GM13976 (cell line): ENCODE data around the gene AP3S2.
"Not testable (repeated sequence)": the region's sequence is repeated elsewhere in the genome, so short reads cannot be mapped to it uniquely, and the experiment has no call there.

Source experiments
- DNase-seq: peaks from one replicate; pipeline ENCODE4 v3.0.0; 2012; ENCODE audit warnings: low spot score
- in situ Hi-C: fragments of 300-500 bp; cut with MboI; formaldehyde crosslinking; loops from one replicate; pipeline ENCODE4 v1.12.0; 2022; ENCODE audit warnings: low sequenced_read_pairs, mixed read lengths, inconsistent platforms; ENCODE audit not compliant: unreplicated experiment
- TF ChIP-seq, protein P1 (sequence below): IDR thresholded peaks from 2 replicates; pipeline ENCODE4 v1.5.1; 2012; ENCODE audit warnings: borderline replicate concordance, mild to moderate bottlenecking; ENCODE audit not compliant: insufficient read depth; ENCODE audit errors: extremely low read depth, missing control alignments, control extremely low read depth

AP3S2 gene

DNA sequence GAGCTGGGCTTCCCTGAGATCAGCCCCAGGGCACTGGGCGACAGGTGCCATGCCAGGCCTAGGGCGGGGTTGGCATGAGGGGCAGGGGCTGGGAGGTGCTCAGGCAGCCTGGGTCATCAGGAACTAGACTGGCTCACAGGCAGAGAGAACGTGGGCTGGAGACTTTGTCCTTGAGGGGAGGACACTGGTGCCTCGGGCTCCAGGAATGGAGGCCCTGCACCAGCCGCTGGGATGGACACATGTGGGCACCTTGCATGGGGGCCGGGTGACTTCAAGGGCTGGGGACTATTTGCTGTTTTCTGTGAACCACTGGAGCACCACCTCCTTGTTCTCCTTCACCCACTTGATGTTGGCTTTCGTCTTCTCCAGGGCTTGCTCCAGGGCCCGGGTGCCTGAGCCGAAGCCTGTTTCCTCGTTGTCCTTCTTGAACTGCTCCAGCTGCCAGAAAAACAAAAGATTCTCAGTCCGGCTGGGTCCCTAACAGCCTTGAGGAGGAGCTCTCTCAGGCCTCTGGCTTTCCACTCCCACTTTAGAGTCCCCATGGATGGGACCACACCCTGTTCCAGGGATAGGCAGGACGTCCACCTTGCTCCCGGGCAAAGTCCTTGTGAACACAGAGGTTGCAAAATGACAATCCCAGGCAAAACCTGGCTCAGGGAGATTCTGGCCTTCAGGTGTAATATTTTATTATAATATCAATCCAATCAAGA is 108.6 kb downstream of the AP3S2 start:
- in situ Hi-C loops = no loop called here
- TF ChIP-seq, protein P1, sequence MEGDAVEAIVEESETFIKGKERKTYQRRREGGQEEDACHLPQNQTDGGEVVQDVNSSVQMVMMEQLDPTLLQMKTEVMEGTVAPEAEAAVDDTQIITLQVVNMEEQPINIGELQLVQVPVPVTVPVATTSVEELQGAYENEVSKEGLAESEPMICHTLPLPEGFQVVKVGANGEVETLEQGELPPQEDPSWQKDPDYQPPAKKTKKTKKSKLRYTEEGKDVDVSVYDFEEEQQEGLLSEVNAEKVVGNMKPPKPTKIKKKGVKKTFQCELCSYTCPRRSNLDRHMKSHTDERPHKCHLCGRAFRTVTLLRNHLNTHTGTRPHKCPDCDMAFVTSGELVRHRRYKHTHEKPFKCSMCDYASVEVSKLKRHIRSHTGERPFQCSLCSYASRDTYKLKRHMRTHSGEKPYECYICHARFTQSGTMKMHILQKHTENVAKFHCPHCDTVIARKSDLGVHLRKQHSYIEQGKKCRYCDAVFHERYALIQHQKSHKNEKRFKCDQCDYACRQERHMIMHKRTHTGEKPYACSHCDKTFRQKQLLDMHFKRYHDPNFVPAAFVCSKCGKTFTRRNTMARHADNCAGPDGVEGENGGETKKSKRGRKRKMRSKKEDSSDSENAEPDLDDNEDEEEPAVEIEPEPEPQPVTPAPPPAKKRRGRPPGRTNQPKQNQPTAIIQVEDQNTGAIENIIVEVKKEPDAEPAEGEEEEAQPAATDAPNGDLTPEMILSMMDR = no peak
- no peak for DNase-seq

DNA sequence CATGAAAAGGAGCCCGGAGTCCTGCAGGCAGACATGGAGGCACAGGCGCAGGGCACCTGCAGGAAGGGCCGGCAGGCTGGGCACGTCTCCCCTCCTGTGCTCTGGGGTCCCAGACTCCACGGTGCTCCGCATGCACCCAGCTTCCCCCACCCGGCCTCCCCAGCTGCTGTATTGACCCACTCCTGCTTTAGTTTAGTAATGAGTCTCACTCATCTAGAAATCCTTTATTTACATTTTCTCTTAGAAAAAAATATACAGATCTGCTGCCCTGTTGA is 109.2 kb downstream of the AP3S2 start:
- in situ Hi-C loops = no loop called here
- DNase-seq = no peak
- TF ChIP-seq, protein P1 = no peak

DNA sequence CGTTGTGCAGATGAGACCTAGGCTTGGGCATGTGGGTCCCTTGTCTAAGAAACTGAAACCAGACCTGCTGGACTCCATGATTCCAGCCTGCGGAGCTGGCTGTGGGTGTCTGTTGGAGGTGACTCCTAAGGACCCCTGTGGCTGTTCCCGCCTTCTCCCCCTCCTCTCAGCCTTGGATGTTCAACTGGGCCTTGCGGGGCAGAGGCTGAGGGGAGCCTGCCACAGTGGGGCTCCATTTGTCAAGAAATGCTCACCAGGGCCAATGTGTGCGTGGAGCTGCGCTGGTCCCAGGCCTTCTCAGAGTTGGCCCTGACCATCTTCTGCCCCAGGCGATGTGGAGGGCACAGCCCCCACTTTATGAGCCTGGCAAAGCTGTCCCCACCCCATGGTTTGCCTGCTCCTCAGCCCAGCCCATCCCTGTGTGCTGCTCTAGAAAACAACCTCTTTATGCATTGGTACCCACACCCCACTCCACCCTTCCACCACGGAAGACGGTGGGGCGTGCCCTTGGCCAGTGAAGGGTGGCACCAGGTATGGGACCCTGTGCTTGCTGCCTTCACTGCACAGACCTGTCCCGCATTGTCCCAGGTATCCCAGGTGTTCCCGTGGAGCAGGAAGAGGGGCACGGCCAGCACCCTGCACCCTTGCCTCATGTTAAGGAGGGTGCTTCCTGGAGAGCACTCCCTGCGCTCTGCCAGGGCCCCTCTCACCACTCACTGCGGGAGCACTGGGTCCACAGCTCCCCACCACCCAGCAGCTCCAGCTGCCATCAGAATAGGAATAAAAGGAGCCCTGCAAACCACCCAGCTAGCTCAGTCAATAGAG is 109.7 kb downstream of the AP3S2 start:
- TF ChIP-seq, protein P1 = no peak
- no peak for DNase-seq
- in situ Hi-C loops = no loop called here

DNA sequence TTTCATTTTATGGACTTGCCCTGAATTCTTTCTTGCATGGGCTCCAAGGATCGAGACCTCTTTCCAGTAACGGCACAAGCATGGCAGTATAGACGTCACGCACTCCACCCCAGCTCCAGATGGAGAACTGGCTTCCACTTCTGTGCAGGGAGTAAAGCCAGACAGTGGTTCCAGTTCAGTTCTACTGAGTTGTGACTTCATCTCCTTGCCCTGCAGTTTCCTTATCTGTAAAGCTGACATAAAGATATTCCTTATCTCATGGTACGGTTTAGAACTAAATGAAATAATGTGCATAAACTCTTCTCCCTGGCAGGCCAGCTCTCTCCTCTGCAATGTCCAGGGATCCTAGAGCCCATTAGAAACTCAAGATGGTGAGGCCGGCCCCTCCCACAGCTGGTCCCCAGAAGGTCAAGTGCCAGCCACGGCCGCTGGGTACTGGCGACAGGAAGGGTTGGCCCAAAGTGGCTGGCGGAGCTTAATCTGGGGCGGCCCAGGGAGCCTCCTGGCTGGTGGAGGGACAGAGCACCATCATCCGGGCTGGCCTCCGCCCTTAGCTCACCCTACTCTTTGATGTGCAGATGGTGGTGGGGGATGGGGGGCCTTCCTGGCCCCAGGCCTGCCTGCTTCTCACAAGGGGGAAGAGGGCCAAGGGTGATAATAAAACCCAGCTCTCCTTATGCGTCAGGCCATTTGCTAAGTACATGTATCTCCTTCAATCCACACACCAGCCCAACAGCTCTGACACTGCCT is 110.5 kb downstream of the AP3S2 start:
- no peak for DNase-seq
- TF ChIP-seq, protein P1 = no peak
- in situ Hi-C loops = no loop called here

DNA sequence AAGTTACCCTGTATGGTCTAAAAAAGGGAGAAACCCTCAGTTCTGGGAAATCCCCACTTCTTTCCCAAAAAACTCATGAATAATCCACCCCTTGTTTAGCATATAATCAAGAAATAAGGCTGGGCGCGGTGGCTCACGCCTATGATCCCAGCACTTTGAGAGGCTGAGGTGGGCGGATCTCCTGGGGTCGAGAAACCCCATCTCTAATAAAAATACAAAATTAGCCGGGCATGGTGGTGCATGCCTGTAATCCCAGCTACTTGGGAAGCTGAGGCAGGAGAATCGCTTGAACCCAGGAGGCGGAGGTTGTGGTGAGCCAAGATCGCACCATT is 111.2 kb downstream of the AP3S2 start:
- in situ Hi-C loops, DNase-seq: not testable (repeated sequence)

DNA sequence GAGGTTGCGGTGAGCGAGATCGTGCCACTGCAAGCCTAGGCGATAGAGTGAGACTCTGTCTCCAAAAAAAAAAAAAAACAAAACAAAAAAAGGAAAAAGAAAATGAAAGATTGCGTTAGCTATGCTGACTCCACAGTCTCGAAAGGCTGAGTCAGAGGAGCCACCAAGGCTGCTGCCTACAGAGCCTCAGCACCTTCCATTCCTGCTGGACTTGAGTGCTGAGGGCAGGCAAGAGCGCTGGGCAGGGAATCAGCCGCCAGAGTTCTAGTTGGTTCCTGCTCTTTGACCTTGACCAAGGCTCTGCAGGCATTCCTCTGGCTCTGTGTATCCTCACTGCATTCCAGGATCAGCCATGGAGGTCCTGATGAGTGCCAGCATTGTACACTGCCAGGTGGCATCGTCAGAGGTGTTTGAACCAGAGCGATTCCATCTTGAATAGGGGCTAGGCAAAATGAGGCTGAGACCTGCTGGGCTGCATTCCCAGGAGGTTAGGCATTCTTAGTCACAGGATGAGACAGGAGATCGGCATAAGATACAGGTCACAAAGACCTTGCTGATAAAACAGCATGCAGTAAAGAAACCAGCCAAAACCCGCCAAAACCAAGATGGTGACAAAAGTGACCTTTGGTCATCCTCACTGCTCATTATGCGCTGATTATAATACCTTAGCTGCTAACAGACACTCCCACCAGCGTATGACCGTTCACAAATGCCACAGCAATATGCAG is 111.7 kb downstream of the AP3S2 start:
- DNase-seq = no peak
- TF ChIP-seq, protein P1 = no peak
- in situ Hi-C loops = no loop called here
